GM21526 (cell line): Measurements from ENCODE around the gene PHEX.
A peak's percentile ranks its signal among the peaks of the same experiment; 100 is the strongest.

Source experiments
- ATAC-seq: cut with Tn5 transposase; IDR thresholded peaks from one replicate; pipeline ENCODE4 v1.9.1; 2021; ENCODE audit warnings: moderate library complexity; ENCODE audit not compliant: unreplicated experiment, low FRiP score

Gene PHEX

DNA sequence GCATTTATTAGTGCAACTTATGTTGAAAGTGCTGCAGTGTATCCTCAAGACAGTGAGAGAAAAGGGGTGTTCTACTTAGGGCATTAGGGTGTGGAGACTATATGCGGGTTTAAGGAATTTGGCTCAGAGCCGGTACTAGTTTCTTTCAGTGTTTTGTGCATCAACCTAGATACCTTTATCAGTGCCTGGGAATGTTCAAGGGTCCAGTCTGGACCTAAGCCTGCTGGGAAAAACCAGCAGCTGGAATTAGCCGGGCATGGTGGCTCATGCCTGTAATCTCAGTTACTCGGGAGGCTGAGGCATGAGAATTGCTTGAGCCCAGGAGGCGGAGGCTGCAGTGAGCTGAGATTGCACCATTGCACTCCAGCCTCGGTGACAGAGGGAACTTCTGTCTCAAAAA is 7.4 kb downstream of the PHEX start:
- ATAC-seq, result no peak

DNA sequence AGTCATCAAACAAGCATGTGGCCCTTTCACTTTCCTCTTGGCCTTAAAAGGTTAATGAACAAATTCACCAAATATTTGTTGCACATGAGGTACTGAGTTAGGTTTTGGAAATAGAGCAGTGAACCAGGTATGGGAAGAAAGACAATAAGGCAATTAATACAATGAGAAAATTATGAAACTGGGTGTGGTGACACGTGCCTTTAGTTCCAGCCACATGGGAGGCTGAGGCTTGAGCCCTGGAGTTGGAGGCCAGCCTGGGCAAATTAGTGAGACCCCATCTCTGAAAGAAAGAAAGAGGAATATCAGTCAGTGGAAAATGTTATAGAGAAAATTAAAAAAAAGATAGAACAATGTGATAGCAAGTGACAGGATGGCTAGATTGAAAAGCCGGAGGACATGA is 8.1 kb downstream of the PHEX start:
- ATAC-seq, result no peak

DNA sequence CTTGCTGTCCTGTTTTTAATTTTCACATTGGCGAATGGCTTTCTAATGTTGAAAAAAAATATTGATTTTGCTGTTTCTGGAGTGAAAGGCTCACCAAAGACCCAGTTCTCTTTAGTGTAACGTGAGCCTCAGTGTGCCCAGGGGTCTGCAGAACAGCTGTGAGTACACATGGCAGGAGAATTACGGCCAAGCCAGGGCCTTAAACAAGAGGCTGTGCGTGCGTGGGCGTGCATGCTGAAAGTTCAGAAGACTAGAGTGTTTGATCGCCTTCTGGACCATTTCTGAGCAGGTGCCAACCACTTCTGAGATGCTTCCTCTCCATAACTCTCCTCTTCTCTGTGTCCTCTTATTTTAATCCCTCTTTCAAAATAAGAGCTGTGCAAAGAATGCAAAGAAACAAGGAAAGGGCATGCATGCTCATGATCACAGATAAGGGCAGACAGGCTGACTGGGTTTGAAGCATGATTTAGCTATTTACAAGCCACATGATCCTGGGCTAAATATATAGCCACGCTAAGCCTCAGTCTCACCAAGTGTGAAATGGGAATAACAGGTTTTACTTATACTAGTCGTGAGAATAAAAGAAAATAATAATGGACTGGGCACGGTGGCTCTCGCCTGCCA is 9.9 kb downstream of the PHEX start:
- no peak for ATAC-seq

GRCh38 chrX:22043872-22044271 is 11.7 kb downstream of the PHEX start:
- ATAC-seq, result no peak

DNA sequence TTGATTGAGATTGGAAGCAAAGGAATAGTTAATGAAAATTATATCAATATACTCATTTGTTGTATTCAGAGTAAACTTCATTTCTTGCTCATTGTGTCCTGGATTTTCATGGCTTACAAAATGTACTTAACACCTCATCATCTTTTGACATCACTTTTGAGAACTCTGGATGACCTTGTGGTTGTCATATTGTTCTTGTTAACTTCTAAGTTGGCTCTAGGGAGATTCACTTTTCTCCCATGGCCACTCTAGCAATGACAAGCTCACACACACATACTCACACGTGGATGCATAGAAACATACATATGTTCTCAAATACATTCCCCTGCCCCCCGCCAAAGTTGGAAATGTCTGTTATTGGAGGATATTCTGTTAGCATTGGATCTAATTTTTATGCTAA is 15.3 kb downstream of the PHEX start:
- ATAC-seq, result no peak

GRCh38 chrX:22053481-22053880 is 21.4 kb downstream of the PHEX start:
- ATAC-seq, result no peak

DNA sequence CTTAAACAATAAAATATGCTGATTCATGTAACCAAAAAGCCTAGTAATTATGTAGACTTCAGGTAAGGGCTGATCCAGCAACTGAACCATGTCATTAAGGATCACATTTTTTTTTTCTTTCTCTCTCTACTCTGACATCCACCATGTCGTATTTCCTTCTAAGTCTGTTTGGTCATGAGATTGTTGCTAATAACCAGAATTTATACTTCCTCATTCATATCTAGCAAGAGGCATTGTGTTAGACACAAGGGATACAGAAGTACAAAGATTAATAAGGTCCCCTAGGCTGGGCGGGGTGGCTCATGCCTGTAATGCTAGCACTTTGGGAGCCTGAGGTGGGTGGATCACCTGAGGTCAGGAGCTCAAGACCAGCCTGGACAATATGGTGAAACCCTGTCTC is 24.1 kb downstream of the PHEX start:
- ATAC-seq, result no peak

DNA sequence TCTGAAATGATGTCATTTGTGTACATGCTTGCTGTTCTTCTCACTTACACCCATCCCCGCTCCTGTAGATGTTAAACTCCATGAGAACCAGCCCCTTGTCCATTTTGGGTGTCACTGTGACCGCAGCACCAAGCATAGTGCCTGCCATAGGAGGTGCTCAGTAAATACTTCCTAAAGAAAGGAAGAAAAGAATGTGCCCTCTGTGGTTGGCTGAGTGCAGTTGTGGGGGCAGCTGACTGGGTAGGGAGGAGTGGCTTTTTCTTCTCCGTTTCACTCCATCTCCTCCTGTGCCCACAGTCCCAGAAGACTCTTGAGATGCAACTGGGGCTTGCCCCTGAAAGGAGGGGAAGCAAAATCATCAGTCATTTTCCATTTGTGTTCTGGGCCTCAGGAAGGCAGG is 25.5 kb downstream of the PHEX start:
- ATAC-seq, result no peak

DNA sequence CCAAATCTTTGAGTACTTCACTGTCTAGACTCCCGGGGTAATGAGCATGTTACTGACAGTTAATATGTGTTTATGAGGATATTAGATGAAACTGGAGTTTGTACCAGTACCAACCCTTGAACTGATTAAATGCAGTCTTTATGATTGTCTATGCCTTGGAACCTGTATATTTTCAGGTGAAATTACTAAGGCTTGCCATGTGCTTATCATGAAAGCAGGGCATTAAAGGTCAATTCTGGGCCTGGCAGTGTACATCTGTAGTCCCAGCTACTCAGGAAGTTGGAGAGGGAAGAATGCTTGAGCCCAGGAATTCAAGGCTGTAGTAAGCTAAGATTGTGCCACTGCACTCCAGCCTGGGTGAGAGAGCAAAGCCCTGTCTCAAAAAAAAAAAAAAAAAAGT is 27.6 kb downstream of the PHEX start:
- ATAC-seq, result no peak

DNA sequence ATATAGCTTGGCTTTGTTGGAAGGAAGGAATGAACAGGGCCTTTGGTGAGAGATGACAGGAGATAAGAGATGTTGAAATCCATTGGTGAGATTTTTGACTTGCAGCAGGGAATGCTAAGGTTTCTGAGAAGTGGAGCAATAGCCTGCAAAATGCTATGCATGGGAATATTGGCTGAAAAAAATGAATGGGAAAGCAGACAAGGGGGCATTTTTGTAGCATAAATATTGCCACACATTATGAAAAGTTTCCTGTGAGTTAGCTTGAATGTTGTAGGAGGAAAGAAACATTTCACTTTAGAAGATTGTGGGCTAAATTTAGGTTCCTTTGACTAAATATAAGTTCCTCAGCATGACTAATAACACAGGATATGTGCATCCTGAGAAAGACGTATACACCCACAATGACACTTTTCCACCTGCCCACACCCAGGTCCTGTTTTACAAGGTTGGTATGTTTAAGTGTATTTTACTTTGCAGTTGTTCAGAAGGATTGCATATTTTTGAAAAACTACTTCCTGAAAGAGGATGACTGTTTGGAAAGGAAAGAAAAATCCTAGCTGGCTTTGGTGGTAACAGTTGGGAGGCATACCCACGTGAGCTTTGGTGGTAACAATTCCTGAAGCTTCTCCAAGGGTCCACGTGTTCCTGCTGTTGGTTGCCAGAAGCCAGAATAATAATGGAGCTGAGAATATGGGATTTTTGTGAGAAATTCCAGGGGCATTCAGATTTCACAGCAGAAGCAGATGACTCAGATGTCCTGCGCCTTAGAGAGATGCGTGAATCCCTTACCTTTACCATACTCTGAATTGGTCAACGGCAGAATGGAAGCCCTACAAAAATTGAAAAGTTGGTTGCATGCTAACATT is 28.5 kb downstream of the PHEX start:
- ATAC-seq, result peak; percentile 70

- ATAC-seq, result peak; percentile 89
Observed at GRCh38 chrX:22063284-22063683, 31.2 kb downstream of the PHEX start.

DNA sequence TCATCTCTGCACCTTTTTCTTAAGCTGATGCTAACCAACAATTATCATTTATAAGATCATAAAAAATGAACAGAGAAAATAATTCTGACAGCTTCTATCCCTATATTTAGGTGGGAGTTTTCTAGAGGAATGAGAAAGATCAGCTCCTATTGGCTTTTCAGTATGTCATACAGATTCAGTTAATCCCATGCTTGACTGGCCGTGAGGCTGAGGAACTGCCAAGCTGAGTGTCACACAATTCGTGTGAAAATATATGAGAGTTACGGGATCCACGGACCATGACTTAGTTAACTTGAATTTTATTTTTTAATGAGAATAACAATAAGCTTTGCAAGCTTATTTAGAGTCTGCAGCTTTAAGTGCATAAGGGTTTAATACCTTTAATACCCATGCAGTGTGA is 37.5 kb downstream of the PHEX start:
- no peak for ATAC-seq

DNA sequence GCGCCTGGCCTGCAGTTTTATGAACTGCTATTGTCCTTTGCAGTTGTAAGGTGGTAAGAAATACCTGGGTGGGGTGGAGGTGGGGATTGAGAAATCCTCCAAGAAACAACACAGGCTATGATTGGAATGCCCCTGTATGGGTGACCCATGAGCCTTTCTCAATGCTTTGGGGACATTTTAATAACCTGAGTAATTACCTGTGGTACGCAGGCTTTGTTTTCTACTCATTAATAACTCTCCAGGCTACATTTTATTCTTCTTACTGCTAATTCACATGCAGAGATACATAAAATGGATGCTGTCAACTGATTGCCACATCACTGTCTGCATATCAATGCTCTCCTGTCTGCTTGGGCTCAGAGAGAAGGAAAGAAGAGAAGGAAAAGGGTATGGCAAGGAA is 41.8 kb downstream of the PHEX start:
- ATAC-seq, result no peak

DNA sequence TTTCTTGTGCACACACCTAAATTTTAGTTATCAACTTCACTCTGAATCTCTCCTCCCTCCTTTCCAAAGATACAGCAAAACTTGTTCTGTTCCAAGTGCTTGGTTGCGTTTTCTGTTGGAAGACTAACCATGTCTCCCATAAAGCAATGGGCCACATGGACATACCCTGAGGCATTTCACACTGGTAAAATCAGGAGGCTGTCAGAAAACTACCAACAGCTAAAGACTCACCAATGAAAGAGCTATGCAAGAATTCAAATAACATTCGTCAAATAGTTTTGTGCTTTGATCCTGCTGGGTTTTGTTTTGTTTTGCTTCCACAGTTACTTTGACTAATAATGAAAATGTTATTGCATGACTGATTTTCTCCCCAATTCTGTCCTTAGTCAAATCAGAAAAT is 46.0 kb downstream of the PHEX start:
- no peak for ATAC-seq

- peak; percentile 85 for ATAC-seq
Observed at GRCh38 chrX:22081475-22082092, 49.5 kb downstream of the PHEX start.

- ATAC-seq, result no peak
Observed at GRCh38 chrX:22086003-22086402, 53.9 kb downstream of the PHEX start.

DNA sequence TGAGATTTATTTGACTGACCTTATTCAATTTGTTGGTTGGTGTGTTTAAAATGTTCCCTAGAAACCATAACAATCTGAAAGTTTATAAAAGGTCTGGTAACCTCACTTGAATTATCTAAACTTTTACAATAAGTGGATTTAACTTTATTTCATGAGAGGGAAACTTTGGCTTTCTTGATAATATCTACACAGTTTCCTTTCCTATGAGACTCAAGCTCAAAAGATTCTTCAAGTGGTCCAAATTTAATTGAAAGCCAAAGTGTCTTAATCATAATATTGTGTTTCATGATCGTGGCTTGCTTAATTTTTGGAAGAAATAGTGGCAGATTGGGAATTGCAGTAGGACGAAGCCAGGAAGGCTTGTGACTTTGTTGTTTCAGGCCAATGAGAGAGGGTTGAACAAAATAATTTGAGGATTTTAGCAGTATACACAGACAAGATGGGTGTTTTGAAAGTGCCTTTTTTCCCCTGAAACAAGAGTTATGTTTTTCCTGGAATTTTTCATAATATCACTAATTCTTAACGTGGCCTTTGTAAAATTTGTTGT is 55.0 kb downstream of the PHEX start:
- ATAC-seq, result no peak

DNA sequence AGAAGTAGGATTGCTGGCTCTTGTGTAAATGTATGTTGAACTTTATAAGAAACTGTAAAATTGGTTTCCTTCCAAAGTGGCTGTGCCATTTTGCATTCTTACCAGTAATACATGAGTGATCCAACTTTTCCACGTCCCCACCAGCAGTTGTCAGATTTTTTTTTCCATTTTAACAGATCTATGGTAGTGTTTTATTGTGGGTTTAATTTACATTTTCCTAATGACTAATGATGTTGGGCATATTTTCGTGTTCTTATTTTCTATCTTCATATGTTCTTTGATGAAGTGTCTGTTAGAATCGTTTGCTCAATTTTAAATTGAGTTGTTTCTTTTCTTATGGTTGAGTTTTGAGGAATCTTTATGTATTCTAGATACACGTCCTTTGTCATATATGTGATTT is 56.2 kb downstream of the PHEX start:
- ATAC-seq, result no peak

DNA sequence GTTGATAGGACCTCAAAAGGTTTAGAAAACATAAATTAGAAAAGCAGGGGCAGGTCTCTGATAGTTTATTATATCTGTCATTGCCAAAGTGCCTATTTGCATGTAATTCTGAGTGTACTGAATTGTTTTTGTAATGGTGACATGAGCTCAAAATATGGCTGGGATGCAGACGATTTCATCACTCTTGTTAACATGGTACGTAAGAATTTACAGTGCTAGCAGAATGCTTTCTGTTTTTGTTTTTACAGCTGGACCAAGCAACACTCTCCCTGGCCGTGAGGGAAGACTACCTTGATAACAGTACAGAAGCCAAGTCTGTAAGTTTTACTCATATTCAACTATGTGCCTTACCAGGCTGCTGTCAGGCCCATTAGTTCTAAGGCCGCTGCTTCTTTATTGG is 58.1 kb downstream of the PHEX start:
- ATAC-seq, result no peak

DNA sequence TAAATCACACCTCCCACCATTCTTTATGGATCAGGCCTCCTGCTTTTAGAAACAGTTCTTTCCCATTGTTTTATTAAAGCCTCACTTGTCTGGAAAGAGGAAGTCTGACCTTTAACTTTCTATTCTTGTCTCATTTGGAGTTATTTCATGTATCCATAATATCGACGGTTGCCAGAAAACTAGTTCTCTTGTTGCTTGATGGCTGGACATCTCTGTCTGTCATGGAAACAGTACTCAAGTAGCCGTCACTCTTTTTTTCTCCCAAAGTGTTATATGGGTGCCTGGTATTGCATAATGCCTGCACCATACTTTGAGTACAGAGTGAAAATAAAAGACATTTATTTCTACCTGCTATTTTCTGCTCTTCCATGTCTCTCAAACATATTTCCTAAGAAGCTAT is 61.4 kb downstream of the PHEX start:
- no peak for ATAC-seq

DNA sequence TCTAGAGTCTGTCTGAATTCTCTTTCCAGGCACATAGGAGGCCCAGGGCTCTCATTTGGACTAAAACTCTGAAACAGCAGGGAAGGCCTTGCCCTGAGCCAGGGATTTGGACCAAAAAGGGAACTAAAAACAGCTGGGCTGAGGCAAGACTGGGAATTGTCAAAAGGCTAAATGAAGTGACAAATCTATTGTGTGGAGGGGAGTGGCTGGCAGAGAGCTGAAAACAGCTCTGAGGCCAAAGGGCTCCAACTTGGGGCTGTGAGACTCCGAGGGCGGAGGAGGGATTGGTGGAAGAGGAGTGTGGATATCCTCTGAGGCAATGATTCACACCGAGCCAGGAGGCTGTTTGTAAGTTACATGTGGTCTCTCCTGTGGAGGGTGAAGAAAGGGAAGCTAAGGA is 63.2 kb downstream of the PHEX start:
- no peak for ATAC-seq

- no peak for ATAC-seq
Observed at GRCh38 chrX:22095856-22096255, 63.7 kb downstream of the PHEX start.
